ENCODE results near the gene STN1.

- TF ChIP-seq CTCF (IDR thresholded peaks at IDR 0.05) (no peak), POLR2A (IDR thresholded peaks at IDR 0.05) (no peak)
Measured at GRCh38 chr10:103899312-103899711, 18.7 kb downstream of the STN1 start.

All from Peyer's patch (tissue), 4 donors.